Dendritic cell treated with granulocyte-macrophage colony-stimulating factor and Interleukin-4, amounts not matched to agents 40 ng/mL and 50 ng/mL, for 4 days (primary cell): Measurements from ENCODE around the gene BCL2.

Experiments used
- H3K27ac Mint-ChIP-seq: one replicate; pipeline ENCODE4 v1.8.0; 2022; ENCODE audit warnings: mild to moderate bottlenecking, mixed read lengths
- H3K27me3 Mint-ChIP-seq: one replicate; pipeline ENCODE4 v1.8.0; 2022; ENCODE audit warnings: mild to moderate bottlenecking, mixed read lengths
- H3K36me3 Mint-ChIP-seq: one replicate; pipeline ENCODE4 v1.8.0; 2022; ENCODE audit warnings: low read depth, mixed read lengths
- H3K4me1 Mint-ChIP-seq: one replicate; pipeline ENCODE4 v1.8.0; 2022; ENCODE audit warnings: low read depth, mixed read lengths
- H3K4me3 Mint-ChIP-seq: one replicate; pipeline ENCODE4 v1.8.0; 2022; ENCODE audit warnings: mild to moderate bottlenecking, moderate library complexity, mixed read lengths
- H3K9me3 Mint-ChIP-seq: one replicate; pipeline ENCODE4 v1.8.0; 2022; ENCODE audit warnings: mixed read lengths
- intact Hi-C: fragments of 100-400 bp; cut with micrococcal nuclease; formaldehyde crosslinking; loops from one replicate; pipeline ENCODE4 v1.15.0; 2022

BCL2 gene

DNA sequence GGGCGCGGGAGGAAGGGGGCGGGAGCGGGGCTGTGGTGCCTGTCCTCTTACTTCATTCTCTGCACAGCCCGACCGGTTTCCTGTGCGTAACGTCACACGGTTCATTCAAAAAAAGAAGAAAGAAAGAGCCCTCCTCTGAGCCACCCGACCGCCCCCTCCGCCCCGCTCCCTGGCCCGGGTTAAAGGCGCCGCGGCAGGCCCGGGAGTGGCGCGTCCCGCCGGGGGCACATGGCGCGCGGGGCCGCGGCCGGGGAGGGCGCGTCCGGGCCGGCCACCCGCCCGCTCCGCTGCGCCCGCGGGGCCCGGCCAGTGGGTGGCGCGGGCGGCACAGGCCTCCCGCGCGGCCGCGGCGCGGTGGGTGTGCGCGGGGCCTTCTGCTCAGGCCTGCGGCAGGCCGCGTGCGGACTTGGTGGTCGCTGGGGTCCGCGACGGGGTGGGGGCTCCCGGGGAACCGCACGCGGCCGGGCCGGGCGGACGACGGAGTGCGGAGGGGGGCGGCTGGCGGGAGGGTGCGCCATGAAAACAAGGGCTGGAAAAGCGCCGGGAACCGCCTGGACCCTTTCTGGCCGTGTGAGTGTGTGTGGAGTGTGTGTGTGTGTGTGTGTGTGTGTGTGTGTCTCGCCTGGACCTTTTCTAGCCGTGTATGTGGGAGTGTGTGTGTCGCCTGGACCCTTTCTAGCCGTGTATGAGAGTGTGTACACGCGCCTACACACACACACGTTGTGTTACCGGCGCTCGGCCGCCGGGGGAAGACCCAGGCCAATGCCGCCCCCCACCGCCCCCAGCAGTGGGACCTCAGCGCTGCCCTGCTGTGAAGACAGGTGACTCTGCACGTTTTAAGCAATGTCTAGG lies 780 bp upstream of the BCL2 start:
- Mint-ChIP-seq H3K27me3 (peaks cover 22% of the 10 kb centered on the region), H3K9me3 (no peaks in the 10 kb centered on the region), H3K4me1 (peaks cover 43% of the 10 kb centered on the region), H3K36me3 (no peaks in the 10 kb centered on the region), H3K4me3 (peak overlapping the region; percentile 81), H3K27ac (peak overlapping the region; percentile 80)
- intact Hi-C loops: no loop called here

DNA sequence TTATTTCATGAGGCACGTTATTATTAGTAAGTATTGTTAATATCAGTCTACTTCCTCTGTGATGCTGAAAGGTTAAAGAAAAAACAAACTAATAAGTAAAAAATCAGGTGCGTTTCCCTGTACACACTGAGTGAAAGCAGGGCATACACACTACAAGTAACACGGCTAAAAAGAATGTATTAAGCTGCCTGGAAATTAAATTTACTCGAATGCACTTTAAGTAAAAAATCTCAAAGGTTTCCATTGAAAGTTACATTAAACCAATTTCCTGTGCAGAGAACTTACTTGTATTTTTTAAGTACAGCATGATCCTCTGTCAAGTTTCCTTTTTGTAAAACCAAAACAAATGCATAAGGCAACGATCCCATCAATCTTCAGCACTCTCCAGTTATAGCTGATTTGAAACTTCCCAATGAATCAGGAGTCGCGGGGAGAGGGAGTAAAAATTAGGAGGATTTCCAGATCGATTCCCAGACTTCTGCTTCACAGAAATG lies 633 bp downstream of the BCL2 start:
- peaks cover 43% of the 10 kb centered on the region for H3K4me1 Mint-ChIP-seq
- no peaks in the 10 kb centered on the region for H3K9me3 Mint-ChIP-seq
- H3K27ac Mint-ChIP-seq: peak overlapping the region; percentile 80
- H3K4me3 Mint-ChIP-seq: peak overlapping the region; percentile 81
- intact Hi-C loops: loop anchor here (5.0 to 10.0 kb wide), 2 partner anchors 54 to 82 kb away; no protein-coding TSS in a partner anchor
- peaks cover 22% of the 10 kb centered on the region for H3K27me3 Mint-ChIP-seq
- no peaks in the 10 kb centered on the region for H3K36me3 Mint-ChIP-seq

DNA sequence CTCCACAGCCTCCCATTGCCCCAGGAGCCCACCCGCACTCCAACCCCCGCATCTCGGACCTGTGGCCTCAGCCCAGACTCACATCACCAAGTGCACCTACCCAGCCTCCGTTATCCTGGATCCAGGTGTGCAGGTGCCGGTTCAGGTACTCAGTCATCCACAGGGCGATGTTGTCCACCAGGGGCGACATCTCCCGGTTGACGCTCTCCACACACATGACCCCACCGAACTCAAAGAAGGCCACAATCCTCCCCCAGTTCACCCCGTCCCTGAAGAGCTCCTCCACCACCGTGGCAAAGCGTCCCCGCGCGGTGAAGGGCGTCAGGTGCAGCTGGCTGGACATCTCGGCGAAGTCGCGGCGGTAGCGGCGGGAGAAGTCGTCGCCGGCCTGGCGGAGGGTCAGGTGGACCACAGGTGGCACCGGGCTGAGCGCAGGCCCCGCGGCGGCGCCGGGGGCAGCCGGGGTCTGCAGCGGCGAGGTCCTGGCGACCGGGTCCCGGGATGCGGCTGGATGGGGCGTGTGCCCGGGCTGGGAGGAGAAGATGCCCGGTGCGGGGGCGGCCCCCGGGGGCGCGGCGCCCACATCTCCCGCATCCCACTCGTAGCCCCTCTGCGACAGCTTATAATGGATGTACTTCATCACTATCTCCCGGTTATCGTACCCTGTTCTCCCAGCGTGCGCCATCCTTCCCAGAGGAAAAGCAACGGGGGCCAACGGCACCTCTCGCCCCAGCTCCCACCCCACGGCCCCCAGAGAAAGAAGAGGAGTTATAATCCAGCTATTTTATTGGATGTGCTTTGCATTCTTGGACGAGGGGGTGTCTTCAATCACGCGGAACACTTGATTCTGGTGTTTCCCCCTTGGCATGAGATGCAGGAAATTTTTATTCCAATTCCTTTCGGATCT lies 1.3 kb downstream of the BCL2 start:
- no peaks in the 10 kb centered on the region for H3K9me3 Mint-ChIP-seq
- peaks cover 22% of the 10 kb centered on the region for H3K27me3 Mint-ChIP-seq
- H3K4me1 Mint-ChIP-seq: peaks cover 43% of the 10 kb centered on the region
- H3K4me3 Mint-ChIP-seq: peak overlapping the region; percentile 81
- intact Hi-C loops: loop anchor here (5.0 to 10.0 kb wide), 2 partner anchors 53 to 81 kb away; no protein-coding TSS in a partner anchor
- H3K36me3 Mint-ChIP-seq: no peaks in the 10 kb centered on the region
- H3K27ac Mint-ChIP-seq: peak overlapping the region; percentile 80

DNA sequence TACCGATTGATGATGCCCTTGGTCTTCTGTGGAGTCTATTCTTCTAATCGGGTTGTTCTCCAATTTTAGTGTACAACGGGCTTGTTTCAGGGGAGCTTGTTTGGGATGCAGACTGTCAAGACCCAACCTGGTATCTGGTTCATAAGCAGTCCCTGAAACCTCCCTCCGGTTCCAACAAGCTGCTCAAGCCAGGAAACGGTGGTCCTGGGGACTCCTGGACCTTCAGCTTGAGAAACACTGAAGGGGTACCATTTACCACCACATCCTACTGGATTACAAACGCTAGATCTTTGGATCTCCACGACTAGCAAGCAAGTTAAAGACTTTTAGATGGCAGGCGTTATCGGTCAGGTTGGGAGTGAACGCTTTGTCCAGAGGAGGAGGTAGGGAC lies 2.0 kb downstream of the BCL2 start:
- H3K27ac Mint-ChIP-seq: peak overlapping the region; percentile 80
- intact Hi-C loops: loop anchor here (5.0 to 10.0 kb wide), 2 partner anchors 53 to 80 kb away; no protein-coding TSS in a partner anchor
- H3K27me3 Mint-ChIP-seq: peaks cover 22% of the 10 kb centered on the region
- H3K4me1 Mint-ChIP-seq: peaks cover 36% of the 10 kb centered on the region
- H3K9me3 Mint-ChIP-seq: no peaks in the 10 kb centered on the region
- no peak overlapping the region for H3K4me3 Mint-ChIP-seq
- no peaks in the 10 kb centered on the region for H3K36me3 Mint-ChIP-seq

DNA sequence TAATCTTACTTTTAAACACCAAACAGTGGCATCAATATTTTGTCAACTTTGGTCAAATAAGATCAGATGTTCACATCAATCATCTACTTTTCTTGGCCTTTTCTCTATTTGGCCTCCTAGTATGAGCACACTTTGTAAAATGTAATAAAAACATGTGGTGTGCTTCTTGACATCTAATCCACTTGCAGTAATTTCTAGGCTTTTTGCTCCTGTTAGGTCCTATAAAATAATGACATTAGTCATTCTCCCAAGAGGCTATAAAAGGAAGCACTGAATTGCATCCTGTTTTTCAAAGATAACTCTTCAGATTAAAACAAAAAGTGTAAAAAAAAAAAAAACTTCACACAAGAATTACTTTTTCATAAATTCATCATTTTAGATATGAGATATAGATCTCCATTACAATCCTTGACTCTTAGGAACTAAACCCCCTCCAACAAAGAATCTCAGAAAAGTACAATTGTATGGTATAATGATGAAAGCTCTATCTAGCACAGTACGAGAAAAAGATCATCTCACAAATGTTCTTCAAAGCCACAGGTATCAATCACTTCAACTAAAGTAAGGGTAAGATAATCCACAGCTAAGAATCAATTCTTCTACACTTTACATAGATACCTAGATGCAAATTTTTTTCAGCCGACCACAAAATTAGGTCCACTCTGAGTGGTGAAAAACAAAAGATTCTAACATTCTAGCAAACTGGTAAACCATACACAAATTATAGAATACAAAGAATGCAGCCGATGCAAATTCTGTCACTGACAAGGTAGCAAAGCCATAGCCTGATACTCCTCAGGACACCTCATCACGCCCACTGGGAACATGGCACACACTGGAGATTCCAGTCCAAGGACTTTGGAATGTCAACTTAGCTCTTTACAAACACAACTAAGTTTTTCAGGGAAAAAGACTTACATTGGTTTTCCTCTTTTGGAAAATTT lies 2.7 kb downstream of the BCL2 start:
- H3K4me1 Mint-ChIP-seq: peaks cover 30% of the 10 kb centered on the region
- H3K27me3 Mint-ChIP-seq: peaks cover 22% of the 10 kb centered on the region
- H3K9me3 Mint-ChIP-seq: no peaks in the 10 kb centered on the region
- intact Hi-C loops: loop anchor here (5.0 to 10.0 kb wide), 2 partner anchors 52 to 80 kb away; no protein-coding TSS in a partner anchor
- H3K4me3 Mint-ChIP-seq: no peak overlapping the region
- H3K27ac Mint-ChIP-seq: no peak overlapping the region
- H3K36me3 Mint-ChIP-seq: no peaks in the 10 kb centered on the region

DNA sequence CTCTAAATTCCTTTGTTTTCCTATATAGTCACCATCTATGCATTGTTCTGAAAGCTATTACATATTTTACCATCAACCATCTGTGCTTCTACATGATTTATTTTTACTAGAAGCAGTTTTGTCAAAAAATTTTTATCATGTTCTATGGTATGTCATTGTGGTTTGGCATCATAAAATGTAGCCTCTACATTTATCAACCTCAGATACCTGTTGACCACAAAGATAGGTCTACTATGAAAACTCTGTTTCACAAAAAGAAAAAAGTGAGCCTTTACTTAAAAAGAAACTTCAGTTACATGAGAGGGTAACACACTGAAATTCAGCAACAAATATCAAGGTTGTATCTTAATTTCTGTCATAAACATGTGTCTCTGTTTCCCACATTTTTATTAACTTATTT lies 3.7 kb downstream of the BCL2 start:
- Mint-ChIP-seq H3K27me3 (peaks cover 19% of the 10 kb centered on the region), H3K36me3 (no peaks in the 10 kb centered on the region), H3K4me1 (peaks cover 24% of the 10 kb centered on the region), H3K27ac (no peak overlapping the region), H3K9me3 (no peaks in the 10 kb centered on the region), H3K4me3 (no peak overlapping the region)
- intact Hi-C loops: loop anchor here (5.0 to 10.0 kb wide), 2 partner anchors 51 to 79 kb away; no protein-coding TSS in a partner anchor

DNA sequence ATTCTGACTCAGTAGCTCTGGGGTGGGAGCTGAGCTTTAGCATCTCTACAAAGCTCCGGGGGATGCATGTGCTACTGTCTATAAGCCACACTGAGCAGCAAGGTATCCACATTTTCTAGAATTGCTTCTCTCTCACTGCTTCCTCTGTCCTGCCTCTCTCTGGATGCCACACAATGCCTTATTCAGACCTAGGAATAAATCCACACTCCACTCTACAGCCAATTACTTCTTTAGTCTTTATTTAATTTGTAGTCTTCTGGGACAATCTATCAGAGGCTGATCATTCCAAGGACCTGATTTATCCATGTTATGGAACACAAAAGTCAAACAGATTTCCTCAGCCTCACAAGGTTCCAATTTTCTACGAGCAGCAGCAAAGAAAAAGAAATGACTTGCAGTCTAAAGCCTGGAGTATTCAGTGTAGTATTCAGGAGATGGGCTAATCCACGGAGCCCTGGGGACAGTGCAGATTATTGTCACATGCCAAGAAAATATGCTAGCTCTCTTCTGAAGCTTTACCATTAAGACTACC lies 4.4 kb downstream of the BCL2 start:
- Mint-ChIP-seq H3K27me3 (peaks cover 19% of the 10 kb centered on the region), H3K4me1 (peaks cover 20% of the 10 kb centered on the region), H3K27ac (no peak overlapping the region), H3K36me3 (no peaks in the 10 kb centered on the region), H3K9me3 (no peaks in the 10 kb centered on the region), H3K4me3 (no peak overlapping the region)
- intact Hi-C loops: loop anchor here (5.0 to 10.0 kb wide), 2 partner anchors 50 to 78 kb away; no protein-coding TSS in a partner anchor

DNA sequence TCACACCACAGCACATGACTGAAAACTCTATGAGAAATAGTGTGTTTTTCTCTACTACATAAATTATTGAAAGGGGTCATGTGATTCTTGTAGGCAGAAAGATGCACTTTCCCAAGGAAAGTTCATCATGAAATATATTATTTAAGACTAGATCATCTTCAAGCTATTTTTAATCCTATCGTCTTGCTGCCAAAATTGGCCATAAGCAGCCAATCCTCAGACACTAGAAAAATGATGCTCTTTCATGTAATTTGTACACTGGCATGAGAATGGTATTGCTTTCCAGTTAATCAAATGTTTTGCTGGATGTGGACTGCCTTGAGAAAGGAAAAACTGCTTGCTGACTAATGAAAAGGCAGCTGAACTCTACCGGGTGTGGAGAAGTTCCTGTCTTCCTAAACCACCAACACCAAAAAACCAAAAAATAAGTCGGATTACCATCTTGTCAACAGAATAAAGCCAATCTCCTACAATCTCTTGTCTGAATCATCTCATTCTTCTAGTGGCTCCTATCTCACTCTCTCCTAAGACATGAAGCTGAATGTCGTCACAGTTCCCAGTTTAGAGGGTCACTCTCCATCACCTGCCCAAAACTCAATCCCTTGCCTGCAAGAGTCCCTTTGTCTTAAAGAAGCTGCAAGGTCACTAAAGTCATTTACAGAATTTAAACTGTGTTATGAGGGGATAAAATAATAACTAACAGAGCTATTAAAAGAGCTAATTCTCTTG lies 5.3 kb downstream of the BCL2 start:
- Mint-ChIP-seq H3K4me1 (peaks cover 18% of the 10 kb centered on the region), H3K9me3 (no peaks in the 10 kb centered on the region), H3K27ac (no peak overlapping the region), H3K27me3 (peaks cover 17% of the 10 kb centered on the region), H3K36me3 (no peaks in the 10 kb centered on the region), H3K4me3 (no peak overlapping the region)
- intact Hi-C loops: loop anchor here (10.0 kb wide), 1 partner anchor 49 kb away; no protein-coding TSS in a partner anchor

DNA sequence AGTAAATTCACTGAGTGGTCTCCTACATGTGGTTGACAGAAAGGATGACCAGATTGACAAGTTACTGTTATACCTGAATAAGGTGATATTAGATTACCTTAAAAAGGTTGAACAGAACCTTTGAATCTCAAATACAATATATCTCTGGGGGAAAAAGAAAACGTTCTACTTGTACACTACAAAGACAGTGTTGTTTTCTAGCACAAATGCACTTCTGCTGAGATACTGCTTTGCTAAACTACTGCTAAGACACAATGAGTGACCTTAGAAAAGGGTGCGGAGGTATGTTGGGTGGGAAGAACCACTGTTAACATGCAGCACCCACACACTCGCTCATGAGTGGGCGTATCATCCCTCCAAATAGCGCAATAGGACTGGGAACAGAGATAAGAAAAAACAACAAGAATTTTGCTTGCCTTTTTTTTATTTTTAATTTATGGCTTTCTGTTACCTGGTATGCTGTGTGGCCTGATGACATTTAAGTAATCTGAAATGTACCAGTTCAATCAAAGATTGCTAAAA lies 6.1 kb downstream of the BCL2 start:
- intact Hi-C loops: loop anchor here (10.0 kb wide), 1 partner anchor 49 kb away; no protein-coding TSS in a partner anchor
- peaks cover 9% of the 10 kb centered on the region for H3K27me3 Mint-ChIP-seq
- no peak overlapping the region for H3K27ac Mint-ChIP-seq
- no peak overlapping the region for H3K4me3 Mint-ChIP-seq
- no peaks in the 10 kb centered on the region for H3K36me3 Mint-ChIP-seq
- H3K9me3 Mint-ChIP-seq: no peaks in the 10 kb centered on the region
- peaks cover 10% of the 10 kb centered on the region for H3K4me1 Mint-ChIP-seq

DNA sequence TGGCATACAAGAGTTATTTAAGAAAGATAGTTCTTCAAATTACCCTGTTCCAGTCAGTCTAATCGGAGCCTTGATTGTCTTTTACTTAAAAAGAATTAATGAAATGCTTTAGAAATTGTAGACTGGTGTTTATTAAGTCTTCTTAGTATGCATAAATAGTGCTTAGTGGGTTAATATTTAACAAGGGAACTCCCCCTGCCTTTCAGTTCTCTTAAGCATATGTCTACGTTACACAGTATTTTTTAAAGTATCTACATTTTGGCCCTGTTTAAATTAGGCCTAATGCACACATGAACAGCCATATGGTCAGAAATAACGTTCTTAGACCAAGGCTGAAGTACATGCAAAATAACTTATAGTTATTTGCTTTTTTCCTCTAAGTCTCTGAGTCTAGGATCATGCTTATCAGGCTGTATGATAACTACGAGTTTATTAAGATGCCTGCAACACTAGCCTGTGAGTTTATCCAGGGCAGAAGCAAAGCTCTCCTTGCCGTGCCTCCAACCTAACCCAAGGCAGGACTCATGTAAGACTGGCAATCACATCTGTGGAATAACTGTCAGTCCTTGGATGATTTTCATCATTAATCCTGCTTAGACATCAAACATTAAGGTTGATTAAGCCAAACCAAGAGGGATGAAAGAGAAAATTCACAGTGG lies 6.7 kb downstream of the BCL2 start:
- Mint-ChIP-seq H3K4me3 (no peak overlapping the region), H3K36me3 (no peaks in the 10 kb centered on the region), H3K9me3 (no peaks in the 10 kb centered on the region), H3K27me3 (peaks cover 5% of the 10 kb centered on the region), H3K27ac (no peak overlapping the region), H3K4me1 (peaks cover 4% of the 10 kb centered on the region)
- intact Hi-C loops: loop anchor here (10.0 kb wide), 1 partner anchor 48 kb away; no protein-coding TSS in a partner anchor

DNA sequence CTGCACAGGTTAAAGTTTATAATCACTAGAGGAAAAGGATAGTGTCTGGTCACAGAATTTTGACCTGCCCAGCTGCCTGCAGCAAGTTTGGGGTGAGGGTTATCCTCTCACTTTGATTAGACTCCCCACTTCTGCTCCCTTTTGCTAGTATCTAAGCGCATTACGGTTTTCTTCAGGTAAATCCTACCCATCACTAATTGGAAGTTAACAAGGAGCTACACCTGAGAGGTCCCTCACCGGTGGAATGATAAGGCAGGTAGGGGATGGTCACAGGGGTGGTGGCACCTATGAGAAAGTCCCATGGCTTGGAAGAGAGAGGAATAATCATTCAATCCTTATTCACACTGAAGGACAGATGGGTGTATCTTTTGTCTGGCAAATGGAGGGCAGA lies 7.6 kb downstream of the BCL2 start:
- H3K4me1 Mint-ChIP-seq: peaks cover under 1% of the 10 kb centered on the region
- no peaks in the 10 kb centered on the region for H3K9me3 Mint-ChIP-seq
- H3K4me3 Mint-ChIP-seq: no peak overlapping the region
- no peaks in the 10 kb centered on the region for H3K36me3 Mint-ChIP-seq
- H3K27me3 Mint-ChIP-seq: no peaks in the 10 kb centered on the region
- H3K27ac Mint-ChIP-seq: no peak overlapping the region
- intact Hi-C loops: loop anchor here (10.0 kb wide), 1 partner anchor 47 kb away; no protein-coding TSS in a partner anchor
